Keratinocyte (primary cell): Measurements from ENCODE around the gene ATXN7L3.

Experiments used
- EZH2 ChIP-seq: IDR thresholded peaks from one replicate; pipeline ENCODE4 v1.6.1; 2012; ENCODE audit warnings: inconsistent platforms, mild to moderate bottlenecking, low read length, moderate library complexity
- TF ChIP-seq, protein P1 (sequence below), 3 experiments: IDR thresholded peaks in 1 of 3; conservative IDR thresholded peaks in 1 of 3; optimal IDR thresholded peaks in 1 of 3; 2 replicates in 2 of 3; 3 replicates in 1 of 3; pipeline versions ENCODE3 to v1.5.1; 2011; ENCODE audit warnings: low read length in 3 of 3, mild to moderate bottlenecking in 3 of 3, moderate library complexity in 2 of 3, control low read depth in 1 of 3, inconsistent platforms in 1 of 3; ENCODE audit not compliant: insufficient read depth in 2 of 3; ENCODE audit errors: extremely low read depth in 1 of 3

DNA sequence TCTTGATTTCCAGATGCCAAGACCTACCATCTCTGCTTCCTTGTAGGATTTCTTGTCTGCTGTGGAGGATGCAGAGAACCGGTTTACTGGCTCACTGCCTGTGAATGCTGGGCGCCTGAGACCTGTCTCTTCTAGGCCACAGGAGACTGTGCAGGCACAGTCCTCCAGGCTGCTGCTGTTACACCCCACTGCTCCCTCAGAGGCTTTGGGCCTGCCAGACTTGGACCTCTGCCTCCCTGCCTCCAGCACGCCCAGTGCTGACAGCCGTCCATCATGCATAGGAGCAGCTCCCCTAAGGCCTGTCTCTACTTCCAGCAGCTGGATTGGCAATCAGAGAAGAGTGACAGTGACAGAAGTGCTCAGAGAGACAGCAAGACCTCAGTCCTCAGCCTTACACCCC, 51.9 kb downstream of the ATXN7L3 start:
- TF ChIP-seq EZH2: no peak
- TF ChIP-seq, protein P1, sequence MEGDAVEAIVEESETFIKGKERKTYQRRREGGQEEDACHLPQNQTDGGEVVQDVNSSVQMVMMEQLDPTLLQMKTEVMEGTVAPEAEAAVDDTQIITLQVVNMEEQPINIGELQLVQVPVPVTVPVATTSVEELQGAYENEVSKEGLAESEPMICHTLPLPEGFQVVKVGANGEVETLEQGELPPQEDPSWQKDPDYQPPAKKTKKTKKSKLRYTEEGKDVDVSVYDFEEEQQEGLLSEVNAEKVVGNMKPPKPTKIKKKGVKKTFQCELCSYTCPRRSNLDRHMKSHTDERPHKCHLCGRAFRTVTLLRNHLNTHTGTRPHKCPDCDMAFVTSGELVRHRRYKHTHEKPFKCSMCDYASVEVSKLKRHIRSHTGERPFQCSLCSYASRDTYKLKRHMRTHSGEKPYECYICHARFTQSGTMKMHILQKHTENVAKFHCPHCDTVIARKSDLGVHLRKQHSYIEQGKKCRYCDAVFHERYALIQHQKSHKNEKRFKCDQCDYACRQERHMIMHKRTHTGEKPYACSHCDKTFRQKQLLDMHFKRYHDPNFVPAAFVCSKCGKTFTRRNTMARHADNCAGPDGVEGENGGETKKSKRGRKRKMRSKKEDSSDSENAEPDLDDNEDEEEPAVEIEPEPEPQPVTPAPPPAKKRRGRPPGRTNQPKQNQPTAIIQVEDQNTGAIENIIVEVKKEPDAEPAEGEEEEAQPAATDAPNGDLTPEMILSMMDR (optimal IDR thresholded peaks at IDR 0.05 in 1 of 3, IDR thresholded peaks at IDR 0.05 in 1 of 3, conservative IDR thresholded peaks at IDR 0.05 in 1 of 3; ENCODE audit: extremely low read depth in 1 of 3, insufficient read depth in 2 of 3, low read length in 3 of 3): no peak
